PFSK-1 (cell line): ENCODE results near the gene GMCL1.

Experiments used
- POLR2AphosphoS5 ChIP-seq: IDR thresholded peaks from 2 replicates; pipeline ENCODE4 v1.6.1; 2012; ENCODE audit warnings: low read depth, mild to moderate bottlenecking, control low read depth, low read length, moderate library complexity
- REST ChIP-seq, 2 experiments: IDR thresholded peaks; 2 replicates each; pipeline versions ENCODE4 v1.6.1 to v1.8.0; 2011 to 2012; ENCODE audit warnings: low read depth in 2 of 2, low read length in 2 of 2, control low read depth in 1 of 2, inconsistent platforms in 1 of 2, mild to moderate bottlenecking in 1 of 2, moderate library complexity in 1 of 2; ENCODE audit not compliant: insufficient read depth in 1 of 2
- SIN3A ChIP-seq: IDR thresholded peaks from 2 replicates; pipeline ENCODE4 v1.6.1; 2012; ENCODE audit warnings: mild to moderate bottlenecking, low read length, moderate library complexity, borderline replicate concordance; ENCODE audit not compliant: insufficient read depth
- TAF1 ChIP-seq: IDR thresholded peaks from 2 replicates; pipeline ENCODE4 v1.6.1; 2012; ENCODE audit warnings: low read length, control low read depth, borderline replicate concordance; ENCODE audit not compliant: insufficient read depth

- TF ChIP-seq POLR2AphosphoS5 (no peak), TAF1 (no peak), REST (IDR thresholded peaks at IDR 0.05; ENCODE audit: insufficient read depth in 1 of 2, low read depth in 2 of 2, low read length in 2 of 2) (no peak), SIN3A (no peak)
Observed at GRCh38 chr2:69844560-69844959, 15.1 kb downstream of the GMCL1 start.
